SK-N-SH treated with all-trans-retinoic acid at 6 μM for 48 hours (cell line): Measurements from ENCODE around the gene KLHL40.

Experiments
- ATAC-seq: fragments of 200-7000 bp; cut with Tn5 transposase; 3 replicates; pipeline ENCODE4 v1.9.1; 2020; ENCODE audit warnings: mild to moderate bottlenecking, moderate library complexity
- BACH2 ChIP-seq: fragments of 250-450 bp; sonication (Bioruptor Pico); IDR thresholded peaks from 2 replicates; pipeline ENCODE4 v1.9.0; 2021; ENCODE audit warnings: mild to moderate bottlenecking, borderline replicate concordance
- GLIS3 ChIP-seq: fragments of 250-450 bp; sonication (Bioruptor Pico); IDR thresholded peaks from 2 replicates; pipeline ENCODE4 v1.5.0; 2020; ENCODE audit warnings: mild to moderate bottlenecking, moderate library complexity
- ISL1 ChIP-seq: fragments of 250-450 bp; sonication (Bioruptor Pico); IDR thresholded peaks from 2 replicates; pipeline ENCODE4 v2.1.2; 2022; ENCODE audit warnings: mild to moderate bottlenecking, moderate library complexity
- OSR1 ChIP-seq: fragments of 250-450 bp; sonication (Bioruptor Pico); IDR thresholded peaks from 2 replicates; pipeline ENCODE4 v1.8.0; 2022; ENCODE audit warnings: moderate library complexity, mild to moderate bottlenecking, inconsistent platforms
- RARB ChIP-seq: fragments of 250-450 bp; sonication (Bioruptor Pico); IDR thresholded peaks from 2 replicates; pipeline ENCODE4 v1.8.0; 2021; ENCODE audit warnings: mild to moderate bottlenecking, moderate library complexity
- SNAI2 ChIP-seq: fragments of 250-450 bp; sonication (Bioruptor Pico); IDR thresholded peaks from 2 replicates; pipeline ENCODE4 v1.5.0; 2020; ENCODE audit warnings: mild to moderate bottlenecking, moderate library complexity
- TCF4 ChIP-seq: fragments of 250-450 bp; sonication (Bioruptor Pico); IDR thresholded peaks from 2 replicates; pipeline ENCODE4 v1.8.0; 2021; ENCODE audit warnings: mild to moderate bottlenecking, moderate library complexity, borderline replicate concordance
- TOX ChIP-seq: fragments of 250-450 bp; sonication (Bioruptor Pico); IDR thresholded peaks from 2 replicates; pipeline ENCODE4 v1.8.0; 2021; ENCODE audit warnings: mild to moderate bottlenecking, moderate library complexity, borderline replicate concordance
- ZC3H10 ChIP-seq: fragments of 250-450 bp; sonication (Bioruptor Pico); IDR thresholded peaks from 2 replicates; pipeline ENCODE4 v1.5.1; 2021; ENCODE audit warnings: mild to moderate bottlenecking, moderate library complexity
- ZFP3 ChIP-seq: fragments of 250-450 bp; sonication (Bioruptor Pico); IDR thresholded peaks from 2 replicates; pipeline ENCODE4 v1.5.0; 2020; ENCODE audit warnings: mild to moderate bottlenecking, moderate library complexity
- ZFP30 ChIP-seq: fragments of 450-650 bp; formaldehyde crosslinking; IDR thresholded peaks from 2 replicates; pipeline ENCODE4 v1.5.0; 2022; ENCODE audit warnings: mild to moderate bottlenecking, moderate library complexity
- ZNF565 ChIP-seq: fragments of 450-650 bp; formaldehyde crosslinking; conservative IDR thresholded peaks from 2 replicates; pipeline ENCODE4 v1.5.0; 2020; ENCODE audit warnings: low read depth, mild to moderate bottlenecking, moderate library complexity
- ZNF70 ChIP-seq: fragments of 450-650 bp; formaldehyde crosslinking; IDR thresholded peaks from 2 replicates; pipeline ENCODE4 v1.5.0; 2020; ENCODE audit warnings: mild to moderate bottlenecking, moderate library complexity
- TF ChIP-seq, protein P1 (sequence below): fragments of 250-450 bp; sonication (Bioruptor Pico); IDR thresholded peaks from 2 replicates; pipeline ENCODE4 v1.5.1; 2021; ENCODE audit warnings: mild to moderate bottlenecking, moderate library complexity
- TF ChIP-seq, protein P2 (sequence below): fragments of 250-450 bp; sonication (Bioruptor Pico); IDR thresholded peaks from 2 replicates; pipeline ENCODE4 v1.5.0; 2020; ENCODE audit warnings: mild to moderate bottlenecking, moderate library complexity
- TF ChIP-seq, protein P3 (sequence below): fragments of 250-450 bp; sonication (Bioruptor Pico); IDR thresholded peaks from 2 replicates; pipeline ENCODE4 v1.5.1; 2020; ENCODE audit warnings: low read depth, mild to moderate bottlenecking, moderate library complexity

KLHL40 gene

GRCh38 chr3:42684632-42685362 is 540 bp upstream of the KLHL40 start:
- TF ChIP-seq OSR1 (CRISPR knock-in tag) (no peak), ZFP3 (CRISPR knock-in tag) (no peak), SNAI2 (CRISPR knock-in tag) (no peak), ZNF565 (CRISPR knock-in tag) (no peak)
- TF ChIP-seq, protein P1, sequence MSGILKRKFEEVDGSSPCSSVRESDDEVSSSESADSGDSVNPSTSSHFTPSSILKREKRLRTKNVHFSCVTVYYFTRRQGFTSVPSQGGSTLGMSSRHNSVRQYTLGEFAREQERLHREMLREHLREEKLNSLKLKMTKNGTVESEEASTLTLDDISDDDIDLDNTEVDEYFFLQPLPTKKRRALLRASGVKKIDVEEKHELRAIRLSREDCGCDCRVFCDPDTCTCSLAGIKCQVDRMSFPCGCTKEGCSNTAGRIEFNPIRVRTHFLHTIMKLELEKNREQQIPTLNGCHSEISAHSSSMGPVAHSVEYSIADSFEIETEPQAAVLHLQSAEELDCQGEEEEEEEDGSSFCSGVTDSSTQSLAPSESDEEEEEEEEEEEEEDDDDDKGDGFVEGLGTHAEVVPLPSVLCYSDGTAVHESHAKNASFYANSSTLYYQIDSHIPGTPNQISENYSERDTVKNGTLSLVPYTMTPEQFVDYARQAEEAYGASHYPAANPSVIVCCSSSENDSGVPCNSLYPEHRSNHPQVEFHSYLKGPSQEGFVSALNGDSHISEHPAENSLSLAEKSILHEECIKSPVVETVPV (CRISPR knock-in tag) = no peak
- ATAC-seq = no peak

DNA sequence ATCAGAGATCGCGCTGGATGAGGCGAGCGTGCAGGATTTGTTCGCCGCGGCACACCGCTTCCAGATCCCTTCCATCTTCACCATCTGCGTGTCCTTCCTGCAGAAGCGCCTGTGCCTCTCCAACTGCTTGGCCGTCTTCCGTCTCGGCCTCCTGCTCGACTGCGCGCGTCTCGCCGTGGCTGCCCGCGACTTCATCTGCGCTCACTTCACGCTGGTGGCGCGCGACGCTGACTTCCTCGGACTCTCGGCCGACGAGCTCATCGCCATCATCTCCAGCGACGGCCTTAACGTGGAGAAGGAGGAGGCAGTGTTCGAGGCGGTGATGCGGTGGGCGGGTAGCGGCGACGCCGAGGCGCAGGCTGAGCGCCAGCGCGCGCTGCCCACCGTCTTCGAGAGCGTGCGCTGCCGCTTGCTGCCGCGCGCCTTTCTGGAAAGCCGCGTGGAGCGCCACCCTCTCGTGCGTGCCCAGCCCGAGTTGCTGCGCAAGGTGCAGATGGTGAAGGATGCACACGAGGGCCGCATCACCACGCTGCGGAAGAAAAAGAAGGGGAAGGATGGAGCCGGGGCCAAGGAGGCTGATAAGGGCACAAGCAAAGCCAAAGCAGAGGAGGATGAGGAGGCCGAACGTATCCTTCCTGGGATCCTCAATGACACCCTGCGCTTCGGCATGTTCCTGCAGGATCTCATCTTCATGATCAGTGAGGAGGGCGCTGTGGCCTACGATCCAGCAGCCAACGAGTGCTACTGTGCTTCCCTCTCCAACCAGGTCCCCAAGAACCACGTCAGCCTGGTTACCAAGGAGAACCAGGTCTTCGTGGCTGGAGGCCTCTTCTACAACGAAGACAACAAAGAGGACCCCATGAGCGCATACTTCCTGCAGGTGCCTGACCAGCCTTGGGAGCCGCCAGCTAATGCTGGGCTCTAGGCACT is 819 bp downstream of the KLHL40 start:
- peak; percentile 11; the same call in 2 of the 3 replicates for ATAC-seq
- TF ChIP-seq TCF4 (CRISPR knock-in tag) = no peak
- no peak for TF ChIP-seq OSR1 (CRISPR knock-in tag)
- TF ChIP-seq GLIS3 (CRISPR knock-in tag) = no peak
- no peak for TF ChIP-seq TOX (CRISPR knock-in tag)

DNA sequence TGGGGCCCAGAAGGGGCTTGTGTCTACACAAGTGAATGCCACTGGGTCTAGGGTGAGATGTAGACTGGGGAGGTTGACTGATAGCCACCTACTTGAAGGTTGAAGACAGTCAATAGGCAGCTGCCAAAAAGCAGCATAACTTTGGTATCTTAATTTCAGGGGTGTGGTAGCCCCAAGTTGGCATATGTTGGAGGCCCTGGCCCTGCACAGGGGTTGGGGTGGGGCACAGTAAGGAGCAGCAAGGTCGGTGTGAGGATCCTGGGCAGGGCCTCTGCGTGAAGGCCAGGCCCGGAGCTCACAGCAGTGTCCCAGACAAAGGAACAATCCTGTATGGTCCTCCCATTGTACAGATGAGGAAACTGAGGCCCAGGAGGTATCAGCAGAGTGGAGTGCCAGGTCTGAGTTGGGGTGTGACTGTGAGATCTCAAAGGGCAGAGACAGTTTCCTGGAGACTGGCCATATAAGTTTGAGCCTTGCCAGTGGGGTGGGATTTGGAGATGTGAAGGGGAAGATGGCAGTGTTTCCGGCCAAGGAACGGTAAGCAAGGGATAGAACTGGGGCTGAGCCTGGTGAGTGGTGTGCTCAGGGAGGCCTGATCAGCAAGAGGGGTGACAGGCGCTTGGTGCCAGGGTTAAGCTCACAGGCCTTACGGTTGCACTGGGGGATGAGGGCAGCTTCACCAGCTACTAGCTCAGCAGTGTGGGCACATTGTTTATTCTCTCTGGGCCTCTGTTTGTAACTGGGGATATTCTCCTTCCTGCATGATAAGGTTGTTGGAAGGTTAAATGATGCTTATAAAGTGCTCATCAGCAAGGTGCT is 1.7 kb downstream of the KLHL40 start:
- TF ChIP-seq ZNF70 (CRISPR knock-in tag) (no peak), TCF4 (CRISPR knock-in tag) (no peak), RARB (CRISPR knock-in tag) (no peak), ZNF565 (CRISPR knock-in tag) (no peak), ZC3H10 (no peak), ZFP30 (CRISPR knock-in tag) (no peak), SNAI2 (CRISPR knock-in tag) (no peak), ISL1 (no peak)
- TF ChIP-seq, protein P2, sequence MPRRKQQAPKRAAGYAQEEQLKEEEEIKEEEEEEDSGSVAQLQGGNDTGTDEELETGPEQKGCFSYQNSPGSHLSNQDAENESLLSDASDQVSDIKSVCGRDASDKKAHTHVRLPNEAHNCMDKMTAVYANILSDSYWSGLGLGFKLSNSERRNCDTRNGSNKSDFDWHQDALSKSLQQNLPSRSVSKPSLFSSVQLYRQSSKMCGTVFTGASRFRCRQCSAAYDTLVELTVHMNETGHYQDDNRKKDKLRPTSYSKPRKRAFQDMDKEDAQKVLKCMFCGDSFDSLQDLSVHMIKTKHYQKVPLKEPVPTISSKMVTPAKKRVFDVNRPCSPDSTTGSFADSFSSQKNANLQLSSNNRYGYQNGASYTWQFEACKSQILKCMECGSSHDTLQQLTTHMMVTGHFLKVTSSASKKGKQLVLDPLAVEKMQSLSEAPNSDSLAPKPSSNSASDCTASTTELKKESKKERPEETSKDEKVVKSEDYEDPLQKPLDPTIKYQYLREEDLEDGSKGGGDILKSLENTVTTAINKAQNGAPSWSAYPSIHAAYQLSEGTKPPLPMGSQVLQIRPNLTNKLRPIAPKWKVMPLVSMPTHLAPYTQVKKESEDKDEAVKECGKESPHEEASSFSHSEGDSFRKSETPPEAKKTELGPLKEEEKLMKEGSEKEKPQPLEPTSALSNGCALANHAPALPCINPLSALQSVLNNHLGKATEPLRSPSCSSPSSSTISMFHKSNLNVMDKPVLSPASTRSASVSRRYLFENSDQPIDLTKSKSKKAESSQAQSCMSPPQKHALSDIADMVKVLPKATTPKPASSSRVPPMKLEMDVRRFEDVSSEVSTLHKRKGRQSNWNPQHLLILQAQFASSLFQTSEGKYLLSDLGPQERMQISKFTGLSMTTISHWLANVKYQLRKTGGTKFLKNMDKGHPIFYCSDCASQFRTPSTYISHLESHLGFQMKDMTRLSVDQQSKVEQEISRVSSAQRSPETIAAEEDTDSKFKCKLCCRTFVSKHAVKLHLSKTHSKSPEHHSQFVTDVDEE (CRISPR knock-in tag) = no peak
- TF ChIP-seq, protein P3, sequence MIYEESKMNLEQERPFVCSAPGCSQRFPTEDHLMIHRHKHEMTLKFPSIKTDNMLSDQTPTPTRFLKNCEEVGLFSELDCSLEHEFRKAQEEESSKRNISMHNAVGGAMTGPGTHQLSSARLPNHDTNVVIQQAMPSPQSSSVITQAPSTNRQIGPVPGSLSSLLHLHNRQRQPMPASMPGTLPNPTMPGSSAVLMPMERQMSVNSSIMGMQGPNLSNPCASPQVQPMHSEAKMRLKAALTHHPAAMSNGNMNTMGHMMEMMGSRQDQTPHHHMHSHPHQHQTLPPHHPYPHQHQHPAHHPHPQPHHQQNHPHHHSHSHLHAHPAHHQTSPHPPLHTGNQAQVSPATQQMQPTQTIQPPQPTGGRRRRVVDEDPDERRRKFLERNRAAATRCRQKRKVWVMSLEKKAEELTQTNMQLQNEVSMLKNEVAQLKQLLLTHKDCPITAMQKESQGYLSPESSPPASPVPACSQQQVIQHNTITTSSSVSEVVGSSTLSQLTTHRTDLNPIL = no peak
- ATAC-seq = no peak

GRCh38 chr3:42688016-42688415 is 2.7 kb downstream of the KLHL40 start:
- TF ChIP-seq ZNF565 (CRISPR knock-in tag) = no peak
- TF ChIP-seq, protein P1 (CRISPR knock-in tag) = no peak
- TF ChIP-seq, protein P2 (CRISPR knock-in tag) = no peak
- no peak for TF ChIP-seq BACH2 (CRISPR knock-in tag)
- TF ChIP-seq ZFP30 (CRISPR knock-in tag) = no peak
- TF ChIP-seq TOX (CRISPR knock-in tag) = no peak
- no peak for TF ChIP-seq SNAI2 (CRISPR knock-in tag)
- TF ChIP-seq ZNF70 (CRISPR knock-in tag) = no peak
- no peak for TF ChIP-seq ZC3H10

More at GRCh38 chr3:42688016-42688415, 2.7 kb downstream of the KLHL40 start:
- ATAC-seq = no peak
